ENCODE data around the gene LGALS3BP. TPM values are rescaled to one million over a fixed set of nuclear protein-coding genes. Genes with fewer than 3 reads are reported as not detected.

The LGALS3BP gene
- total and polyA plus RNA-seq, 2 of the 4 experiments (the other 2 are of a cell fraction) = 33.7 to 273 TPM

DNA sequence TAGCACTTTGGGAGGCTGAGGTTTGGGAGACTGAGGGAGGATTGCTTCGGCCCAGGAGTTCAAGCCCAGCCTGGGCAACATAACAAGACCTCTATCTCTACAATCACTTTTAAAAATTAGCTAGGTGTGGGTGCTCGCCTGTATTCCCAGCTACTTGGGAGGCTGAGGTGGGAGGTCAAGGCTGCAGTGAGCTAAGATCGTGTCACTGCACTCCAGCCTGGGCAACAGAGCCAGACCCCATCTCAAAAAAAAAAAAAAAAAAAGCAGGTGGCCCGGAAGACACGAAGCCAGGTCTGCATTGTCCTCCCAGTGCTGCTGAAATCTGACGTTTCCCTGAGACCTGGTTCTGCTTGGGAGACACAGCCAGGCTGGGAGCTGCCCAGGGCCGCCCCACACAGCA is 35.7 kb downstream of the LGALS3BP start:
- H2AK5ac ChIP-seq (ENCODE audit: low read depth, low read length) = no peak overlapping the region
- no peak overlapping the region for H2BK20ac ChIP-seq (ENCODE audit: low read depth, low read length)
- ATAC-seq (ENCODE audit: low read depth) = no peak
- no peak overlapping the region for H3K56ac ChIP-seq (ENCODE audit: extremely low read depth, insufficient read depth, low read length)
- H2BK120ac ChIP-seq (ENCODE audit: low read depth, low read length) = no peak overlapping the region
- no peak overlapping the region for H3K4ac ChIP-seq (ENCODE audit: low read depth, low read length)
- 100% methylated on average over 1 of the region's 7 CpGs; no CpG with 5 or more reads in 1 of the 2 experiments for WGBS, 2 experiments (ENCODE audit: extremely low coverage in 2 of 2, insufficient read length in 1 of 2)
- no peak overlapping the region for H3K9ac ChIP-seq (ENCODE audit: low read depth, low read length)
- no peak overlapping the region for H2AK9ac ChIP-seq (replicated peaks; ENCODE audit: low read depth, low read length, poor library complexity)
- no peaks in the 10 kb centered on the region for H3K79me1 ChIP-seq (ENCODE audit: low read depth in 1 of 2, low read length in 2 of 2)
- H3K27ac ChIP-seq (ENCODE audit: insufficient read depth, low read length) = no peak overlapping the region
- in situ Hi-C loops (cut with MboI; ENCODE audit: low sequenced_read_pairs) (no loop called here), intact Hi-C loops (cut with micrococcal nuclease) (no loop called here), dilution Hi-C loops (cut with HindIII; ENCODE audit: low sequenced_read_pairs, unreplicated experiment) (no loop called here)
- no peak overlapping the region for H4K91ac ChIP-seq (ENCODE audit: insufficient read depth, low read depth, low read length)
- H3K4me3 ChIP-seq (ENCODE audit: insufficient read depth, low read depth, low read length) = no peak overlapping the region
- no peak overlapping the region for H2BK15ac ChIP-seq (ENCODE audit: low read depth, low read length)
- no peak overlapping the region for H4K5ac ChIP-seq (ENCODE audit: low read depth, low read length)
- no peak for DNase-seq
- TF ChIP-seq SMC3 (IDR thresholded peaks at IDR 0.05; ENCODE audit: low read depth, low read length) = no peak
- H3K36me3 ChIP-seq (ENCODE audit: control insufficient read depth, insufficient read depth, low read length) = no peaks in the 10 kb centered on the region
- no peaks in the 10 kb centered on the region for H4K20me1 ChIP-seq (ENCODE audit: insufficient read depth, low read length)
- no peak overlapping the region for H3K18ac ChIP-seq (ENCODE audit: low read depth, low read length)
- POLR2A ChIA-PET (ENCODE audit: unreplicated experiment) = no interaction called here
- no peak overlapping the region for H3K23ac ChIP-seq (ENCODE audit: low read depth, low read length)
- no peak overlapping the region for H4K8ac ChIP-seq (ENCODE audit: low read depth in 2 of 2, low read length in 2 of 2)
- no peak overlapping the region for H3K14ac ChIP-seq (replicated peaks; ENCODE audit: low read depth, low read length)
- BruUV-seq (replicated peaks) = no TSS peak
- no peaks in the 10 kb centered on the region; the same call in 1 of the 2 replicates for H3K27me3 ChIP-seq (ENCODE audit: control insufficient read depth, insufficient read depth, low read length)
- H3K4me2 ChIP-seq (ENCODE audit: low read depth, low read length) = no peak overlapping the region
- peaks cover 11% of the 10 kb centered on the region for H3K4me1 ChIP-seq (ENCODE audit: control insufficient read depth, insufficient read depth, low read length)
- no peaks in the 10 kb centered on the region for H3K9me3 ChIP-seq (ENCODE audit: control insufficient read depth, insufficient read depth, low read length)
- CTCF ChIA-PET = no interaction called here
- peaks cover 3% of the 10 kb centered on the region; the same call in 1 of the 2 replicates for H3K9me1 ChIP-seq (ENCODE audit: insufficient read depth, low read length)
- H2BK5ac ChIP-seq (ENCODE audit: low read depth, low read length, poor library complexity, severe bottlenecking) = no peak overlapping the region
- H2AFZ ChIP-seq (replicated peaks; ENCODE audit: low read length, poor library complexity) = no peak overlapping the region
